OCI-M2 (cell line): ENCODE data around the gene SNAI3.
"Not testable (repeated sequence)": the region's sequence is repeated elsewhere in the genome, so short reads cannot be mapped to it uniquely, and the experiment has no call there.

Experiments used
- DNase-seq: peaks from one replicate; lab custom pipeline; 2025; ENCODE audit not compliant: unreplicated experiment; lab: John Stamatoyannopoulos, UW

The SNAI3 gene

DNA sequence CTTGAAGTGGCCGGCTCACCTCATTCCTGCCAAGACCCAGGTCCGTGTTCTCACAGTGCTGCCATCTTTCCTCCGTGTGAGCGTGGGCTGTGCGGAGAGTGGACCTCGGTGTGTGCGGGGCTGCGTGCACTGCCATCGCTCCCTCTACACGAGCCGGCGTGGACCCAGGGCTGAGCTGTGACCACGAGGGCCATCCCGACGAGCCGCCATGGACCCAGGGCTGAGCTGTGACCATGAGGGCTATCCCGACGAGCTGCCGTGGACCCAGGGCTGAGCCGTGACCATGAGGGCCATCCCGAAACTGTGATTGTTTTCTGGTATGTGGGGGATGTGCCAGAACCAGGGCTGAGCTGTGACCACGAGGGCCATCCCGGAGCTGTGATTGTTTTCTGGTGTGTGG, 14.5 kb downstream of the SNAI3 start:
- no peak for DNase-seq

DNA sequence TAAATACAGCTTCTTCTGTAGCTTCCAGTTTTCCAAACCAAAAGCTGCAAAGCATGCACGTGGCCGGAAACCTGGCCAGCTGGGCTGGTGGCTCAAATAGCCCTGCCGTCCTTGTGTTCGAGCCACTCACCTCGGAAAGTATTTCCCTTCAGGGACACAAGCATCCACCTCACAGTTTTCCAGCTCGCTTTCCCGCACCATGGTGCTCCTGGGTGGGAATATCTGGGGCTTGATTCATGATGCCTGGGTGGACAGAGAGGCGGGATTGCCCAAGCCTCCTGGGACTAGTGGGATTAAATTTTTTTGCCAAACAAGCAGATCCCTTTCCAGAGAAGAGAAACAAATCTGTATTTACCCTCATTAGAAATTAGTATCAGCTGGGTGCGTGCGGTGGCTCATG, 16.3 kb downstream of the SNAI3 start:
- DNase-seq = no peak

DNA sequence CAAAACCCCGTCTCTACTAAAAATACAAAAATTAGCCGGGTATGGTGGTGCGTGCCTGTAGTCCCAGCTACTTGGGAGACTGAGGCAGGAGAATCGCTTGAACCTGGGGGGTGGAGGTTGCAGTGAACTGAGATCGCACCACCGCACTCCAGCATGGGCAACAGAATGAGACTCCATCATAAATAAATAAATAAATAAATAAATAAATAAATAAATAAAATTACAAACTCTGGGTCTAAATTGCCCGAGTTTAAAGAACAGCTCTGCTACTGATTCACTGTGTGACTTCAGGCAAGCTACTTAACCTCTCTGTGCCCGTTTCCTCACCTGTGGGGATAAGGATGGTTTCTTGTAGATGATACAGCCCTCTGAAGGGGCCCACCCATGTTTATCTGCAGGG, 16.8 kb downstream of the SNAI3 start:
- DNase-seq = not testable (repeated sequence)

DNA sequence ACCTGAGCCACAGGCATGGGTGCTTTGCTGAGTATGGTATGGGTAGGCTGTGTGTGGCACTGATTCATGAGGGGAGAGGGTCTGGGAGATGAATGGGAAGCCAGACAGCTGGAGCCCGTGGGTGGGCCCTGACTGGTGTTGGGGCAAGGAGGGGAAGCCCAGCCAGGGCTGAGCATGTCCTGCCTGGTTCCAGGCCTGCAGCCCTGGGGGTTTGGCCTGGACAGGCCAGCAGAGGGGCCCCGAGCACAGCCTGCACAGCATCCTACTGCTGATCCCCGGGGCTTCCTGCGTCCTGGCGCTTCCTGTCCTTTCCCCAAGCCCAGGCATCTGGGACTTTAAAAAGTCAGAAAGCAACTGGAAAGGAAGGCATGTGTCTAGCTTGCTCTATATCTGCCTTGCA, 18.8 kb downstream of the SNAI3 start:
- no peak for DNase-seq

DNA sequence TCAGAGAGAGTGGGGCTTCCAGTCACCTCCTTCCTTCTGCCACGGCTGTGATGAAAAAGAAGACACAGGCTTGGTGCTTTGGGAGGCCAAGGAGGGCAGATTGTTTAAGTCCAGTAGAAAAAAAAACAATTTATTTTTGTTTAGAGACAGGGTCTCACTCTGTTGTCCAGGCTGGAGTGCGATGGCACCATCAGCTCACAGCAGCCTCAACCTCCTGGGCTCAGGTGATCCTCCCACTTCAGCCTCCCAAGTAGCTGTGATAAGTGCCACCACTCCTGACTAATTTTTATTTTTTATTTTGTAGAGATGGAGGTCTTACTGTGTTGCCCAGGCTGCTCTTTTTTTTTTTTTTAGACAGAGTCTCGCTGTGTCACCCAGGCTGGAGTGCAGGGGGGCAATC, 20.7 kb downstream of the SNAI3 start:
- DNase-seq = no peak

DNA sequence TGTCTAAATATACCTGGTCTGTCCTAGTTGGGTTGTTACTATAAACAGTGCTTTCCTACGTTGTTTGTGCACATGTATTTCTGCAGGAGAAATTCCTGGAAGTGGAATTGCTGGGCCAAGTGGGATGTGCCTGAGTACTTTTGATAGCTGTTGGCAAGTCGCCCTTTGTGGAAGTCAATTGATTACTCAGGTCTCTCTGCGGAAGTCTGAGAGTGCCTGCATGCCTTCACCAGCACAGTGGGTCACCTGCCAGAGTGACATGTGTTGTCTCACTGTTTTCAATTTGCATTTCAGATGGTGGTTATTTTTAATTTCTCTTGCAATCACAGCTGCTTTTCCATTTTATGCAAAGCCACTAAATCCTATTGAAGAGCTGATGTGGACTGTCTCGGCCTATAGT, 21.2 kb downstream of the SNAI3 start:
- DNase-seq = no peak

DNA sequence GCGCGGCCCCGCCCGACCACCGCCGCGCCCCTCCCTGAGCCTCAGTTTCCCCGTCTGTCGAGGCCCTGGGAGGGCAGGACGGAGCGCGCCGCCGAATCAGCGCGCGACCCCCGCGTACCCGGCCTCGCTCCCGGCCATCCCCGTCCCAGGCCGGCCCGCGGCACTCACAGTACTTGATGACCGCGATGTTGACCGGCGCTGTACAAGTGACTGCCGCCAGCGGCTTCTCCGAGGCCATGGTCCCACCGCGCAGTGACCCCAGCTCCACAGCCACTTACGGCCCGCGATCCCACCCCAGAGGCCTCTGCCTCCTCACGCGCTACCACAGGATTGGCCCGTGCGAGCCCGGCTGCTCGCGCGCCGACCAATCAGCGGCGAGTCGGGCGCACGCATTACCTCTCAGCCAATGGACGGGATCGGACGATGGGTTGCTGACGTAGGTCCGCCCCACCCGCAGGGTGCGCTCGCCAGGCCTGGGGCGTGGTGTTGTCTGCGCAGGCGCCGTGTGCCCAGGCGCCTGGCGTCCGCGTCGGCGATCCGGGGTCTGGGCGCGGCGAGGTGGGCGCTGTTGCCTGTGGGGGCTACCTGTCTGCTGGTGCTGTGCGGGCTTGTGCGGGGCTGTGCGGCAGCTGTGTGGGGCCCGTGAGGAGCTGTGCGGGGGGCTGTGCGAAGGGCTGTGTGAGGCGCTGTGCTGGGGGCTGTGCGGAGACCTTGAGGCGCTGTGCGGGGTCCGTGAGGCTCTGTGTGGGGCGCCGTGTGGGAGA, 23.3 kb downstream of the SNAI3 start, which contains the start of gene MVD:
TSS of gene MVD (minus strand) at position 249 of the 764 bp plus-strand sequence. CDS start at position 238, 11 bp downstream.
- peak; percentile 73 for DNase-seq

DNA sequence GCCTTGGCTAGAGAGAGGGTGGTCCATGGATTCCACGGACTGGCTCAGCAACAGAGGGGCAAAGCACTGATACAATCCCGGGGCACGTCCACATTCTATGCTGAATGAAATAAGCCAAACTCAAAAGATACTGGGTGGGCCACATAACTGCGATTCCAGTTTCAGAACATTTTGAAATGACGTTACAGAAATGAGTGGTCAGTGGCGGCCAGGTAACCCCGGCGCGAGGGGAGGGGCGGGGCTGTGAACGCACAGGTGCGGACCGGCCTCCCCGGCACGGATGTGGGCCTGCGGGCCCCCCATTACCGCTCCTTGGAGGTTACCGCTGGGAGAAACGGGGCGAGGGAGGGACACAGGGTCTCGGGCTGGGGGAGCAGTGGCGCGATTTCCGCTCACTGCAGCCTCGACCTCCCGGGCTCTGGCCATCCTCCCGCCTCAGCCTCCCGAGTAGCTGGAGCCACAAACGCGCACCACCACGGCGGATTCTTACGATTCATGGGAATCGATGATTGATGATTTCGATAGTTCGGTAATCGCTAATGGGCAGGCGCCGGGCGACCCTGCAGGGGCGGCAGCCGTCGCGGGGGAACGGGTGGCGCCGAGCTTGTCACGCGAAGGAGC, 24.0 kb downstream of the SNAI3 start:
- DNase-seq = no peak

DNA sequence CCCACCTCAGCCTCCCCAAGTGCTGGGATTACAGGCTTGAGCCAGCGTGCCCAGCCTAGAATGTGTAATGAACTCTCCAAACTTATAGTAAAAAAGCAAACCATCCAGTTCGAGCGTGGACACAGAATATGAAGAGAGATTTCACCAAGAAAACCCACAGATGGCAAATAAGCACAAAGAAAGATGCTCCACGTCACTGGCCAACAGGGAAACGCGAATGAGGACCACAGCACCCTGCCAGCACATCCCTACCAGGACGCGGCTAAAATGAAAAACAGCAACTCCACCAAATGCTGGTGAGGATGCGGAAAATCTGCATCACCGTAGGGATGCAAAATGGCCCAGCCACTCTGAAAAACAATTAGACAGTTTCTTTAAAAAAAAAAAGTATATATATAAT, 24.8 kb downstream of the SNAI3 start:
- no peak for DNase-seq

DNA sequence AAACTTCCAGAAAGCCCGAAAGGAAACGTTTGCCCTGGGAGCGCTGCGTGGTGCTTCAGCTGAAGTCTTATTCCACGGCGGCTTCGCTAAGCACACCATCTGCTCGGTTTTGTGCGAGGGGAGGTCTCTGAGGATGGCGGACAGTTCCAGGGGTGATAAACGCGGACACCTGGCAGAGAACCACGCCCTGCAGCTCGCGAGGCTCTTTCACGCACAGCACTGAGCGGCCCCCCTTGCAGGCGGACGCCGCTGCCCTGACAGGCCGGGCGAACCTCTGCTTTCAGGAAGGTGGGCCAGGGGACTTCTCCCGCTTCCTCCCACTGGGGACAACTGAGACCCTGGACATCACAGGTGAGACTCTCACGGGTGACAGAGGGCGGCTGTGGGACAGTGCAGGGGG, 27.1 kb downstream of the SNAI3 start:
- DNase-seq = no peak

DNA sequence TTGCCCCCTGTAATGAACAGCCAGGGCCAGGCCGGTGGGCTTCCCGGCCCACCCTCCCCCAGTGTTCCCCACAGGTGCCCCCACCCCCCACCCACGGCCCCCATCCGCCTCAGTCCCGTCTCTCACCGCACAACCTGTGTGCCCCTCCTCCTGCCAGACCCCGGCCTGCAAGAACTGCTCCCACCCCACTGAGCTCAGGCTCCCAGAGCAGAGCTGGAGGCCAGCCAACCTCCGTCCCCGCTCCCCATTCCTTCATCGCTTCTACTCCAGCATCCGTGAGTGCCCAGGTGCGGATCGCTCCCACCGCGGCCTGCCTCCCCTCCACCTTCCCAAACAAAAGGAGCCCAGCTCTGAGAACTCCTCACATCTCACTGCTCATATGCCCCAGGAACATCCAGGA, 27.6 kb downstream of the SNAI3 start:
- no peak for DNase-seq

DNA sequence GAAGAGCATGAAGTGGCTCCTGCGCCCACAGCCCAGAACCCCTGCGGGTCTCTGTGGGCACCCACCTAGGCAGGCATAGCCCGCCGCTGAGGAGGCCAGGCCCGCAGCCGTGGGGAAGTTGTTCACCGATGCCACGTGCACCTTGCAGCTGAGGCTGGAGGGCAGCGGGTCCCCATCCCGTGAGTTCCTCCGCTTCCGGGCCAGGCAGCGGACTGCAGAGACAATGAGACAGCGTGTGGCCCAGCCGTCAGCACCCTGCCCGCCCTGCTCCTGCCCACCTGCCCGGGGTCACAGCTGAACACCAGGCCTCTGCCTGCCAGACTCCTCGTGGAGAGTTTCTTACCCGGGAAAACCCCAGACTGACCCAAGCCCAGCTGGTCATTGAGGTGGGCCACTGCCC, 28.9 kb downstream of the SNAI3 start:
- no peak for DNase-seq

DNA sequence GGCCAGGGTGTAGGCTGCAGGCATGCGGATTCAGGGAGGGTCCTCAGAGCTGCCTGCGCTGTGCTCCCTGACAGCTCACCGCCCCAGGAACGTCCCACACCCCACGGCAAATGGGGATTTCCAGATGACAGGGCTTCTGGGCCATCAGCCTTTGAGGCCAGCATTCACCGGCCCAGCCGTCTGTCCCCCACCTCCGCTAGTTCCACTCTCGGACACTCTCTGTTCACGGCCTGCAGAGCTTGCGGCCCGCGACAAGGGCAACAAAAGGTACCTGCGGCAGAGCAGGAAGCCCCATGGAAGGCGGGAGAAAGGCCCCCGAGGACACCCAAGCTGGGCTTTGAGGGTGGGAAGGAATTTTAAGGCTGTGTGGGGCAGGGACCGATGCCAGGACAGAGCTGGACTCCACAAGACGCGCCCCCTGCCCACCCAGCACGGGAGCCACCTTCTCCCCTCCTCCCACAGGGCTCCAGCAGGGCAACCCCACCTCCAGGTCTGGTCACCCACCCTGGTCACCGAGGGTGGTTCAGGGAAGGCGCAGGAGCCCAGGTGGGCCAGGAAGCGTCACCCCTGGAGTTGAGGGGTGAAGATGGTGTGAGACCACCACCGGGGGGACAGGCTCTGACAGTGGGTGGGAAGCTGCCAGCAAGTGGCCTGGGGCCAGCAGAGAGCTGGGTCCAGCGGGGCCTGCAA, 29.9 kb downstream of the SNAI3 start:
- no peak for DNase-seq

DNA sequence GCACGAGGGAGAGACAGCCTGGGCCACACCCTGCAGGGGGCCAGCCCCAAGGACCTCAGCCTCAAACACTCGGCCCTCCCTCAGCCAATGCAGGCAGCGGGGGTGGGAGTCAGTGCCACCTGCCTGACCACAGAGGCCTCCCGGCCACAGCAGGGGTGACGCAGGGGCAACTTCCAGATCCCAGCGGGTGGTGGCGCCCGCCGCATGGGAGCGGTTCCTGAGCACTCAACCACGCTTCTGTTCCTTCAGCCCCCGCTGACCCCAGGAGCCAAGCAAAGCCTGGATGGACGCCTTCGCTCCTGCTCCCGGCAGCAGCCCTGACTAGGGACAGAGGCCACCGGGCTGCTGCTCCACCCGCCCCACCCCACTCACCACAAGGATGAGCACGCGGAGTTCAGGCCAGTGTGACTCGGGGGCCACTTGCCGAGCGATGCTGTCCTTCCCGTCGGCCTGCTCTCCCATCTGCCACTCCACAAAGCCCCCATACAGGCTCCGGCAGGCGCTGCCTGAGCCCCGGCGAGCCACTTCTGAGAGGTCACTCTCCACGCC, 30.5 kb downstream of the SNAI3 start:
- no peak for DNase-seq

DNA sequence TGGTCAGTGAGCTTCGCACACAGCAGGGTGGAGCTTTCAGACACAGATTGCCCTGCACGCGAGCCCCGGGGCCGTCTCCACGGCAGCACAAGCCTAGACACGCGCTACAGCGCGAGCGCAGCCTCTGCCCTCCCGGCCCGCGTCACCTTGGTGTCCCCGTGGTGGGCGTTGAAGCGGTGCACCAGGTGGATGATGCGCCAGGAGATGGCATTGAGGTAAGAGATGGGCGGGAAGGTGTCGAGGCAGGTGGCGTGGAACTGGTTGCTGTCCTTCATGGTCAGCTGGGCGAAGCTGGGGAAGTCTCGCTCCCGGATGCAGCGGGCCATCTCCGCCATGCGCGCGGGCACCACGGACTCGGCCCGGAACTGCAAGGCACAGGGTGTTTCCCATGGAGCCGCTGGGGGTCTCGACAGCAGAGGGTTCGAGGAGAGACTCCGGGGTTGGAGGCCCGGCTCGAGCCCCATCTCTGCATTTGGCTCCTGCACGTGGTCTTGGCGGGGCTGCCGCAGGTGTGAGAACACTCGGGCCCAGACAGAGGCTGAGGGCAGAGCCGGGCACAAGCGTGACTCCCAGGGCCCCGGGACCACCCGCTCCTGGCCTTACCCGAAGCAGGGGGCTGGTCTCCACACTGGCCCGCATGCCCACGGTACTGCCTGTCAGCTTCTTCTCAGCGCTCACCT, 31.1 kb downstream of the SNAI3 start:
- no peak for DNase-seq

DNA sequence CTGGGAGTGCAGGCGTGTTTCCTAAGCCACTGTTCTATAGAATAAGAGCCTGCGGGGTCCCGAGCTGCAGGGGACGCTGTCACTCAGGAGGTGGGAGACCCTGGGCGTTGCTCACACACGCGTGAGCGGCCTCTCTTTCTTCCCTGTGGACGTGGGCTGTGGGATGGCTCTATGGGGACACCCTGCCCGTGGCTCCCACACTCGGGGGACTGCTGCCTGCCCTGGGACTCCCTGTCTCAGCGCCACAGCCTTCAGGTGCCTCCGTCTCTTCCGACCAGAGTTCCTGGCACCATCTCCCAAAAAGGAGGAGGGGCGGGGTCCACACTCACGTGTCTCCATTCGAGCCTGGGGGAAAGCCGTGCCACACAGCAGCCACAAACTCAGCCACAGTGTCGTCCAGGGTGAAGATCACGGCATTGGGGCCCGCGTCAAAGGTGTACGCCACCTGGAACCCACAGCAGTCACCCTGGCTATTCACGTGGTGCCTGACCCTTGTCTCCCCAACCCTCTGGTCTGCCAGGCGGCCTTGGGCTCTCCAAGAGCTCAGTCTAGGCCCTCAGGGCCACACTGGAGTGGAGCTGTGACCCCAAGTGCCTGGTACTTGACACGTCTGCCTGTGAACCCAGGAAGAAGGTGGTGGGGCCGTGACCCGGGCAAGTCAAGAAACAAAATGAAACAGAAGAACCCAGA, 31.8 kb downstream of the SNAI3 start:
- no peak for DNase-seq

DNA sequence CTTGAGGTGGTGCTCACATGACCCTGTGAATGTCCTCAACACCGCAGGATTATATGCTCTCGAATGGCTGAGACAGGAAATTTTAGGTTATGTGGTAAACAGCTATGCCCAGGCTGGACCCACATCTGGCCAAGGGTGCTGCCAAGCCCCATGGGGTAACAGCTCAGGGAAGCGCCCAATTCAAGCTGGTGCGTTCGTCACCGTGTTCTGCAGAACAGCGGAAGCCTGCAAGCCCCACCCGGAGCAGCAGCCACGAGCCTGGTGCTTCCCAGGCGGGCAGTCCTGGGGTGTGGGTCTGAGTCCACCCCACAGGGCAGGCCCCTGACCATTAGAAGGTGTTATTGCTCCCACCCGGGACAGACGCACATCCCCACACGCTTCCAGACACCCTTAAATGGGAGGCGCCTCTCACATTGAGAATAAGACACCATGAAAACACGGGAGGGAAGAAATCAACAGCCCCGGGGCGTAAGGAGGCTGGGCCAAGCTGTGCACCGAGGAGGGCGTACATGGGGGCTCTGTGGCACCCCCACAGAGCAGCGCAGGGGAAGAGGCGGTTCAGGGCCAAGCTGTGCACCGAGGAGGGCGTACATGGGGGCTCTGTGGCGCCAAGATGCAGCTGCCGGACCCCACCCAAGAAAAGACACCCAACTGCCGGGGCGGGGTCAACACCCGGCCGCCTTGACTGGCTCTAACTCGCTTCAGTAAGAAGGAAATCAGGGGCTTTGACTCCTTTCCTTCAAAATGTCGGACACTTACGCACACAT, 32.5 kb downstream of the SNAI3 start:
- no peak for DNase-seq

DNA sequence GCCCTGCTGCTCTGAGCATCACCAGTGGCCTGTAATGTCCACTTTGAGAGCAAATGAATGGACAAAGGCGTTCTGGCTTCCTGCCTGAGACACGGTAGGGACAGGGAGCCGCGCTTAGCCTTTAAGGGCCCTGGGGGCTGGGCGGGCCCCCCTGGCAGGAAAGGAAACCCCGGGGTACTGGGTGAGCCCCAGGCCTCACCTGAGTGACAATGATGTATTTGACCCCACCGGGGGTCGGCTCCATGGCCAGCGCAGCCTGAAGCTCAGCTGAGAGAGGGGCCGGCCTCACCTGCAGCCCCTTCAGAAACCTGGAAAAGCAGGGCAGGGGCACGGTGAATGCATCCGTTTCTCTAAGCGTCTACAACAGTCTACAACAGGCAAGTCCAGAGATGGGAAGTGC, 33.2 kb downstream of the SNAI3 start:
- DNase-seq = no peak

DNA sequence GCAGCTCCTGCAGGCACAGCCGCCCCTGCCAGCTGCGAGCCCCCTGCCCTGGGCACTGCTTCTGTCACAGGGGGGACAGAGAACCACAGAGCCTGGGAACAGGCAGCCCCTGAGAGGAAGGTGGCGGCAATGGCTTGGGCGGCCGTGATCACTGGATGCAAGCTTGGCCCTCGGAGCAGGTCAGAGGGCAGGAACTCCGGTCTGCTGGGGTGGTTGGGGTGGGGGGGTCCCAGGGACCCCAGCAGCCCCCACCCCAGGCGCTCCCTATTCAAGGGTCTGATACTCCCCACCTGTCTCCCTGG, 33.6 kb downstream of the SNAI3 start:
- DNase-seq = no peak
